Upper lobe of left lung (tissue), 6 donors: Measurements from ENCODE around the gene PKNOX1. TPM values are rescaled to one million over a fixed set of nuclear protein-coding genes. Genes with fewer than 3 reads are reported as not detected.
"Not testable (repeated sequence)": the region's sequence is repeated elsewhere in the genome, so short reads cannot be mapped to it uniquely, and the experiment has no call there.

Source experiments
- ATAC-seq, 2 donors: fragments of 200-7000 bp; cut with Tn5 transposase; one replicate each; pipeline ENCODE4 v1.9.1; 2022; ENCODE audit warnings: mild to moderate bottlenecking in 2 of 2, moderate library complexity in 2 of 2; ENCODE audit not compliant: low FRiP score in 2 of 2
- DNase-seq, 2 donors: peaks; one replicate each; pipeline ENCODE4 v3.0.0-alpha.2; 2019 to 2020
- H3K27ac ChIP-seq, 4 donors: fragments of 200-600 bp; sonication (generic); one replicate each; pipeline ENCODE4 v1.5.1; 2016 to 2019
- H3K27me3 ChIP-seq, 4 donors: fragments of 200-600 bp; sonication (generic); one replicate each; pipeline ENCODE4 v1.5.1; 2017 to 2019
- H3K36me3 ChIP-seq, 4 donors: fragments of 200-600 bp; sonication (generic); one replicate each; pipeline ENCODE4 v1.5.1; 2016 to 2019
- H3K4me1 ChIP-seq, 4 donors: fragments of 200-600 bp; sonication (generic); one replicate each; pipeline ENCODE4 v1.5.1; 2018 to 2019
- H3K4me3 ChIP-seq, 4 donors: fragments of 200-600 bp; sonication (generic); one replicate each; pipeline ENCODE4 v1.5.1; 2017 to 2019; ENCODE audit warnings: mild to moderate bottlenecking in 2 of 4, moderate library complexity in 1 of 4
- H3K9me3 ChIP-seq, 4 donors: fragments of 200-600 bp; sonication (generic); one replicate each; pipeline ENCODE4 v1.5.1; 2018 to 2019
- WGBS, 2 donors: methylation state at CpG; one replicate each; pipeline ENCODE4 v1.1.5; 2017 to 2018; 5-methylcytosine and 5-hydroxymethylcytosine counted together
- total RNA-seq, 6 donors: library from RNA; depleted of rRNA in 4 of 6; stranded (reverse); fragments of >200 nt in 4 of 6; gene quantifications; one replicate each; pipeline versions ENCODE4 v1.1.0 to v1.2.1, GENCODE V29; 2016 to 2021
- donor health status: DM: no; HTN: no; CAD: no; lungs with moderate emphysema.
- donor health status: DM: no; HTN: yes; CAD: no; lungs with severe emphysema.

The PKNOX1 gene
- total RNA-seq, 6 donors from 2014 or later, result 9.7 to 54.5 (median 11.5) TPM

GRCh38 chr21:43053112-43053511 is 78.8 kb downstream of the PKNOX1 start:
- not testable (repeated sequence) for ATAC-seq
- WGBS, 2 donors, result no CpG with 5 or more reads among the region's 13 CpGs

DNA sequence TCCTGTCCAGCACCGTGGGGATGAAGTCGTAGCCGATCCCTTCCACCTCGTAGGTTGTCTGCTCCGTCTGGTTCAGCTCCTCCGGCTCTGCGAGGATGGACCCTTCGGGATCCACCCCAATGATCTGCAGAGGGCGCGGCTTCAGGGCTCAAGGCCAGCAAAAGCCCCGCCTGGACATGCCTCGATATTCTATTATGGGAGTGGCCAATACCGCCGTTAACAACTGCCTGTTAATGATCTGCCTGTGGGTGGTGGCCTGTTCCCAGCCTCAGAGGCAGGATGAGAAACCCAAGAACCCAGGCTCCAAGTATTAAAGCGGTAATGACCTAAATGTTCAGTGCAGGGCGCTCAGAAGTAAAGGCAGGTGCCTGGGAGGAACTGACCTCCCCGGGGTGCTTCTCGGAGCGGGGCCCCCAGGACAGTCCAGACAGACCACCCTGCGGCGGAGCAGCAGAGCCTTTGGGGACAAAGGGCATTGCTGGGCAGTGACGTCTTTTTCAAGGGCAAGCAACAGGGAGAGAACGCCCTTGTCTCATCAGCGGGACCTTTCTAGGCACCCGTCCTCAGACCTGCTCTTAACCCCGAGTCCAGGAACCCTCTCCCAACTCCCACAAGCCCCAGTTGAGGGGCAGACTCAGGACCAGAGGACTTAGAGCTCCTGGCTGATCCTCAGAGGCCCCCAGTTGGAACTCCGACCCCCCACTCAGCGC is 88.7 kb downstream of the PKNOX1 start:
- 100% methylated on average over 2 of the region's 28 CpGs; no CpG with 5 or more reads in 1 of the 2 donors for WGBS, 2 donors
- not testable (repeated sequence) for H3K9me3 ChIP-seq, H3K27ac ChIP-seq, H3K36me3 ChIP-seq, H3K4me1 ChIP-seq, H3K27me3 ChIP-seq, ATAC-seq, DNase-seq, H3K4me3 ChIP-seq

More at GRCh38 chr21:43053112-43053511, 78.8 kb downstream of the PKNOX1 start:
- not testable (repeated sequence) for H3K9me3 ChIP-seq, H3K4me1 ChIP-seq, DNase-seq, H3K4me3 ChIP-seq, H3K27me3 ChIP-seq, H3K36me3 ChIP-seq, H3K27ac ChIP-seq

DNA sequence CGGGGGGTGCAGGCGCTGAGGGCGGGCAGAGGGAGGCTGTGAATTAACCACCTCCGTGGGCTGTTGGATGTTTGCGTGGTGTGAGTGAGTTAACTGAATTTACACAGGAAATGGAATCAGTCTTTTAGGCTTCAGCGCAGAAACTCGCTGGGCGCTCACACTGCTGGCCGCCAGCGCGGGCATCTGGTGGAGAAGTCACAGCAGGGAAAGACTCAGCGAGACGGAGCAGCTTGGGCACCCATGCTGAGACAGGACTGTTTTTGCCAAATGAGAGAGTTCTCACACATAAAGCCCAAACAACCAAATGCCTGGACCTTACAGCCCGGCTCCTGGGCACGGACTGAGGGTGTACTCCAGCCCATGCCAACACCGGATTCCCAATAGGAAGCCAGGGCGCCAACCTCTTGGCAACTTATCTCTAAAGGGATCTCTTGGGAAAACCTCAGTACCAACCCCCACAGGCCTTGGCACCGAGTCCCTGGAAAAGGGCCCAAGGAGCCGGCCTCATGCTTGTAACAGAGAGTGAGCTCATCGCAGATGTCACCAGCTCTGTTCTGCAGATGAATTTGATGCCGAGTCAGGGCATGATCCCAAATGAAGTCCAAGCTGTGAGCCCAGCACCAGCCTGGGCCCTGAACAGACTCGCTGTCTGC is 90.0 kb downstream of the PKNOX1 start:
- DNase-seq, H3K27me3 ChIP-seq, H3K4me1 ChIP-seq, H3K9me3 ChIP-seq, H3K27ac ChIP-seq, H3K36me3 ChIP-seq, H3K4me3 ChIP-seq, ATAC-seq: not testable (repeated sequence)
- no CpG with 5 or more reads among the region's 22 CpGs for WGBS, 2 donors

DNA sequence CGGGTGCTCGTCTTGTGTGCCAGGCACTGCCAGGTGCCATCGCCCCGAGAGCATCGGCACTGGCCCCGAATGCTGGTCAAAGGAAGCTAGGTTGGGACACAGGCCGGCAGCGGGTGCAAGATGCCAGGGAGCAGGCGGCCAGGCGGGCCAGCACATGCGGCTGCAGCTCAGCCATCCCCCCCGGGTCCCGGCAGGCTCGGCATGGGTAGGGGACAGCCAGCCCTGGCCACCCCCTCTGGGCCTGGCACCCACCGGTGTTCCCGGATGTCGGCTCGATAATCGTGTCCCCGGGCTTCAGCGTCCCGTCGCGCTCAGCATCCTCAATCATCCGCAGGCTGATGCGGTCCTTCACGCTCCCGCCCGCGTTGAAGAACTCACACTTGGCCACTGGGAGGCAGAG is 91.6 kb downstream of the PKNOX1 start:
- not testable (repeated sequence) for H3K4me3 ChIP-seq, H3K27me3 ChIP-seq, H3K36me3 ChIP-seq, H3K27ac ChIP-seq, ATAC-seq, H3K4me1 ChIP-seq, H3K9me3 ChIP-seq
- DNase-seq, result peak in 1 of 2 donors; percentile 67
- no CpG with 5 or more reads among the region's 30 CpGs for WGBS, 2 donors

GRCh38 chr21:43066690-43067089 is 92.3 kb downstream of the PKNOX1 start:
- H3K9me3 ChIP-seq, H3K36me3 ChIP-seq, H3K4me3 ChIP-seq, ATAC-seq, H3K27ac ChIP-seq, H3K4me1 ChIP-seq, H3K27me3 ChIP-seq: not testable (repeated sequence)
- peak; percentile 15 to 45 for DNase-seq
- WGBS, 2 donors, result 68 to 83% methylated on average over 6 to 8 of the region's 12 CpGs

DNA sequence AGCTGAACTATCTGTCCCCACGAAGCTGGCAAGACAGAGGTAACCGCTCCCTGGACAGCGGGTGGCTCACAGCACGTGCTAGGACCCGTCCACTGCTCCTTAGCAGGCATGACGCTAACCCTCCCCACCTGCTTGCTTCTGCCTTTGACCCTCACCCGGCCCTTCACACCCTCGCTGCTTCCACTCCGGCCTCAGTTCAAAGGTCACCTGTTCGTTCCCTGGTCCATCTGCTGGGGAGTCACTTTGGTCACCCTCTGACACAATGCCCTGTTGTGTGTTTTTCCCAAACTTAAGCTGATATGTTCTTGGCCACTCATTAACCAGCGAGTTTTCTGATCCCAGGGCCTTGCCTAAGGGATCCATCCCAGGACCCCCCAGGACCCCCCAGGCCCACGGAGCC is 93.7 kb downstream of the PKNOX1 start:
- H3K4me3 ChIP-seq, H3K36me3 ChIP-seq, DNase-seq, ATAC-seq, H3K4me1 ChIP-seq, H3K9me3 ChIP-seq, H3K27me3 ChIP-seq, H3K27ac ChIP-seq: not testable (repeated sequence)
- WGBS, 2 donors, result 89% methylated on average over 4 of the region's 12 CpGs; no CpG with 5 or more reads in 1 of the 2 donors

DNA sequence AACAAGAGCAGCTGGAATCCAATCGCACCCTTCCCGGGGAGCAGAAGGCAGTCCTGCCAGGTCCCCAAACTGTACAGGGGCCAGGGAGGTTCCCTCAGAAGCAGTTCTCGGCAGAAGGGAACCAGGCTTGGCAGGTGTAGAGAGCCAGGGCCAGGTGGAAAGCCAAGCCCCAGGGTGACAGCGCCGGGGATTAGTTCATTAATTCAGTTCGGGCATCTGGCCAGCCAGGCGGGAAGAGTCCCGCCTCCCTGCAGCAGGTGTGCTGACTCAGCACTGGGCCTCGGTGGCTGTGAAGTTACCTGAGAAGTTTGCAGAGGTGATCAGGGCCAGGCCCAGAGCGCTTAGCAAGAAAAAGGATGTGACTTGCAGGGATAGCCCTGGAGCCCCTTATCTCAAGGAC is 95.3 kb downstream of the PKNOX1 start:
- H3K4me1 ChIP-seq, DNase-seq, ATAC-seq, H3K36me3 ChIP-seq, H3K9me3 ChIP-seq, H3K27ac ChIP-seq, H3K27me3 ChIP-seq, H3K4me3 ChIP-seq: not testable (repeated sequence)
- 100% methylated on average over 1 of the region's 10 CpGs; no CpG with 5 or more reads in 1 of the 2 donors for WGBS, 2 donors

DNA sequence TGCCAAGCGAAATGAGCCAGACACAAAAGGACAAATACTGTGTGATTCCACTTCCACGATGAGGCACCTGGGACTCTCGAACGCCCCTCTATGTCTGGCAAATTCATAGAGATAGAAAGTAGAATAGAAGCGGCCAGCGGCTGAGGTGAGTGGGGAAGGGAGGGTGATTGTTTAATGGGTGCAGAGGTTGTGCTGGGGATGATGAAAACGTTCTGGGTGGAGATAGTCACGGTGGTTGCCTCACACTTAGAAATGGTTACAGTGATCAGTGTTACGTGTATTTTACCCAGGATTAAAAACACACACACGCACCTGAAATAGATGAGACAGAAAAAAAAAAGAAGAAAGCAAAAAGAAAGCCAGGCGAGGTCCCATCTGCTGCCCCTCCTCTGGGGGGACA is 98.4 kb downstream of the PKNOX1 start:
- H3K27me3 ChIP-seq, H3K9me3 ChIP-seq, DNase-seq, H3K27ac ChIP-seq, H3K36me3 ChIP-seq, H3K4me1 ChIP-seq, ATAC-seq, H3K4me3 ChIP-seq: not testable (repeated sequence)
- WGBS, 2 donors, result no CpG with 5 or more reads among the region's 11 CpGs

DNA sequence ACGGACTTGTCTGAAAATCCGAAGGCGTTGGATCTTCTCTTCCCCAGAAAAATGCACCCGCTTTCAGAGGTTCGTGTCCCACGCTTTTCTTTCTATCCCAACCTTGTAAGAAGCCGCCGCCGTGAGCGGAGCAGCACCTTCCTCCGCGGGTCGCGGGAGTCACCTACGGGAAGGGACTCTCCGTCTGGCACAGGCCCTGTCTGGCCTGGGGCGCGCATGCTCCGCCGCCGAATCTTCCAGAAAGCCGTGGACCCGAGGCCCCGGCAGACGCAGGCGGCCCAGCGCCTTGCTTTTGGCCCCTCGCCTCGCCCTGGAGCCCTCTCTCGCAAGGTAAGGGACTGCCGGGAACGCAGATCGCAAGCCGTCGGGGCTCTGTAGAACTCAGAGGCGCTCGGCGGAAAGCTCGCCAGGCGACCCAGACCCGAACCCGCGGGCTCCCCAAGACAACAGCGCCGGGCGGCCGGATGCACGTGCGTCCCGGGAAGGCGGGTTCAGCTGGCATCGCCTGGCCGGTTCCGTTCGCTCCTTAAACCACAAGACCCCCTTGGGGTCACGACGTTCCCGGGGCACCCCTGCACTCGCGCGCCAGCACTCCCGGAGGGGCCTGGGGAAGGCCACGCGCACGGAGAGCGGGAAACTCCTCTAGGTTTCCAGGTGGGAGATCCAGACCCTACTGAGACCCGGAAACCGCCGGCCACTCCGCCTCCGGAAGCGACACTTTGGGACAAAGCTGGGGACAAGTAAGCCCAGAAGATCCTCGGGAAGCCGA is 100.2 kb downstream of the PKNOX1 start:
- H3K36me3 ChIP-seq, H3K27ac ChIP-seq, H3K4me1 ChIP-seq, H3K27me3 ChIP-seq, DNase-seq, H3K4me3 ChIP-seq, H3K9me3 ChIP-seq: not testable (repeated sequence)
- no CpG with 5 or more reads among the region's 74 CpGs for WGBS, 2 donors
- ATAC-seq, result peak in 1 of 2 donors; percentile 38

- not testable (repeated sequence) for H3K27me3 ChIP-seq, H3K27ac ChIP-seq, H3K36me3 ChIP-seq, DNase-seq, H3K9me3 ChIP-seq, H3K4me1 ChIP-seq, H3K4me3 ChIP-seq
- ATAC-seq, result peak in 1 of 2 donors; percentile 54
- WGBS, 2 donors, result no CpG with 5 or more reads among the region's 84 CpGs
Measured at GRCh38 chr21:43075170-43076022, 101.0 kb downstream of the PKNOX1 start, which contains the start of gene CBS. CBS (minus strand) TSS chr21:43075835; CDS start chr21:43072193, 3,642 bp downstream.

- ATAC-seq, result peak in 1 of 2 donors; percentile 31
- not testable (repeated sequence) for H3K4me1 ChIP-seq, DNase-seq, H3K9me3 ChIP-seq, H3K27ac ChIP-seq, H3K36me3 ChIP-seq, H3K27me3 ChIP-seq, H3K4me3 ChIP-seq
- WGBS, 2 donors, result no CpG with 5 or more reads among the region's 77 CpGs
Measured at GRCh38 chr21:43076023-43076637, 101.8 kb downstream of the PKNOX1 start.

- H3K4me1 ChIP-seq, H3K27me3 ChIP-seq, H3K36me3 ChIP-seq, H3K9me3 ChIP-seq, H3K4me3 ChIP-seq, H3K27ac ChIP-seq: not testable (repeated sequence)
- DNase-seq, result peak in 1 of 2 donors; percentile 57
- peak in 1 of 2 donors; percentile 46 for ATAC-seq
- WGBS, 2 donors, result no CpG with 5 or more reads among the region's 28 CpGs
Measured at GRCh38 chr21:43076643-43077042, 102.3 kb downstream of the PKNOX1 start.
